ENCODE results near the gene PCED1B.
"Not testable (repeated sequence)": the region's sequence is repeated elsewhere in the genome, so short reads cannot be mapped to it uniquely, and the experiment has no call there.

Gene PCED1B

GRCh38 chr12:47107926-47108325 lies 28.5 kb downstream of the PCED1B start:
- in situ Hi-C loops (cut with HindIII; ENCODE audit: low pct_ligation_motif_present, low pct_unique_long_range_greater_than_20kb, low sequenced_read_pairs): no loop called here
- no peak for DNase-seq

GRCh38 chr12:47110011-47110541 lies 30.7 kb downstream of the PCED1B start:
- in situ Hi-C loops (cut with HindIII; ENCODE audit: low pct_ligation_motif_present, low pct_unique_long_range_greater_than_20kb, low sequenced_read_pairs): no loop called here
- DNase-seq: no peak

- no peak for DNase-seq
- in situ Hi-C loops (cut with HindIII; ENCODE audit: low pct_ligation_motif_present, low pct_unique_long_range_greater_than_20kb, low sequenced_read_pairs): no loop called here
Observed at GRCh38 chr12:47110718-47111391, 31.4 kb downstream of the PCED1B start.

GRCh38 chr12:47111392-47111778 lies 32.0 kb downstream of the PCED1B start:
- DNase-seq: no peak
- in situ Hi-C loops (cut with HindIII; ENCODE audit: low pct_ligation_motif_present, low pct_unique_long_range_greater_than_20kb, low sequenced_read_pairs): no loop called here

GRCh38 chr12:47111854-47112253 lies 32.4 kb downstream of the PCED1B start:
- in situ Hi-C loops (cut with HindIII; ENCODE audit: low pct_ligation_motif_present, low pct_unique_long_range_greater_than_20kb, low sequenced_read_pairs): no loop called here
- DNase-seq: no peak

GRCh38 chr12:47112679-47113078 lies 33.3 kb downstream of the PCED1B start:
- DNase-seq: no peak
- in situ Hi-C loops (cut with HindIII; ENCODE audit: low pct_ligation_motif_present, low pct_unique_long_range_greater_than_20kb, low sequenced_read_pairs): no loop called here

GRCh38 chr12:47114481-47114892 lies 35.1 kb downstream of the PCED1B start:
- in situ Hi-C loops (cut with HindIII; ENCODE audit: low pct_ligation_motif_present, low pct_unique_long_range_greater_than_20kb, low sequenced_read_pairs): no loop called here
- no peak for DNase-seq

- DNase-seq; in situ Hi-C loops (cut with HindIII; ENCODE audit: low pct_ligation_motif_present, low pct_unique_long_range_greater_than_20kb, low sequenced_read_pairs): not testable (repeated sequence)
Observed at GRCh38 chr12:47117305-47117704, 37.9 kb downstream of the PCED1B start.

- in situ Hi-C loops (cut with HindIII; ENCODE audit: low pct_ligation_motif_present, low pct_unique_long_range_greater_than_20kb, low sequenced_read_pairs): no loop called here
- no peak for DNase-seq
Observed at GRCh38 chr12:47120736-47121135, 41.3 kb downstream of the PCED1B start.

- DNase-seq: peak; percentile 22
- in situ Hi-C loops (cut with HindIII; ENCODE audit: low pct_ligation_motif_present, low pct_unique_long_range_greater_than_20kb, low sequenced_read_pairs): no loop called here
Observed at GRCh38 chr12:47121146-47121545, 41.7 kb downstream of the PCED1B start.

- in situ Hi-C loops (cut with HindIII; ENCODE audit: low pct_ligation_motif_present, low pct_unique_long_range_greater_than_20kb, low sequenced_read_pairs): no loop called here
- DNase-seq: no peak
Observed at GRCh38 chr12:47122602-47123001, 43.2 kb downstream of the PCED1B start.

GRCh38 chr12:47123730-47124129 lies 44.3 kb downstream of the PCED1B start:
- DNase-seq: no peak
- in situ Hi-C loops (cut with HindIII; ENCODE audit: low pct_ligation_motif_present, low pct_unique_long_range_greater_than_20kb, low sequenced_read_pairs): no loop called here

- DNase-seq: no peak
- in situ Hi-C loops (cut with HindIII; ENCODE audit: low pct_ligation_motif_present, low pct_unique_long_range_greater_than_20kb, low sequenced_read_pairs): no loop called here
Observed at GRCh38 chr12:47124451-47124850, 45.0 kb downstream of the PCED1B start.

GRCh38 chr12:47126246-47126645 lies 46.8 kb downstream of the PCED1B start:
- in situ Hi-C loops (cut with HindIII; ENCODE audit: low pct_ligation_motif_present, low pct_unique_long_range_greater_than_20kb, low sequenced_read_pairs): no loop called here
- DNase-seq: no peak

- in situ Hi-C loops (cut with HindIII; ENCODE audit: low pct_ligation_motif_present, low pct_unique_long_range_greater_than_20kb, low sequenced_read_pairs): no loop called here
- DNase-seq: peak; percentile 17
Observed at GRCh38 chr12:47131011-47131410, 51.6 kb downstream of the PCED1B start.

- in situ Hi-C loops (cut with HindIII; ENCODE audit: low pct_ligation_motif_present, low pct_unique_long_range_greater_than_20kb, low sequenced_read_pairs): no loop called here
- no peak for DNase-seq
Observed at GRCh38 chr12:47134005-47134404, 54.6 kb downstream of the PCED1B start.

- DNase-seq: no peak
- in situ Hi-C loops (cut with HindIII; ENCODE audit: low pct_ligation_motif_present, low pct_unique_long_range_greater_than_20kb, low sequenced_read_pairs): no loop called here
Observed at GRCh38 chr12:47135578-47135977, 56.2 kb downstream of the PCED1B start.

GRCh38 chr12:47139000-47139681 lies 59.7 kb downstream of the PCED1B start:
- in situ Hi-C loops (cut with HindIII; ENCODE audit: low pct_ligation_motif_present, low pct_unique_long_range_greater_than_20kb, low sequenced_read_pairs): no loop called here
- DNase-seq: no peak

- in situ Hi-C loops (cut with HindIII; ENCODE audit: low pct_ligation_motif_present, low pct_unique_long_range_greater_than_20kb, low sequenced_read_pairs): no loop called here
- no peak for DNase-seq
Observed at GRCh38 chr12:47141459-47141858, 62.0 kb downstream of the PCED1B start.

- DNase-seq: no peak
- in situ Hi-C loops (cut with HindIII; ENCODE audit: low pct_ligation_motif_present, low pct_unique_long_range_greater_than_20kb, low sequenced_read_pairs): no loop called here
Observed at GRCh38 chr12:47144769-47145168, 65.3 kb downstream of the PCED1B start.

All from ACHN (cell line).